Activated CD4-positive, CD25-positive, alpha-beta regulatory T cell (primary cell): ENCODE results near the gene NAA20.

ENCODE experiments used
- DNase-seq, 4 experiments: peaks; one replicate each; lab custom pipeline; 2025; lab: John Stamatoyannopoulos, UW

Gene NAA20

DNA sequence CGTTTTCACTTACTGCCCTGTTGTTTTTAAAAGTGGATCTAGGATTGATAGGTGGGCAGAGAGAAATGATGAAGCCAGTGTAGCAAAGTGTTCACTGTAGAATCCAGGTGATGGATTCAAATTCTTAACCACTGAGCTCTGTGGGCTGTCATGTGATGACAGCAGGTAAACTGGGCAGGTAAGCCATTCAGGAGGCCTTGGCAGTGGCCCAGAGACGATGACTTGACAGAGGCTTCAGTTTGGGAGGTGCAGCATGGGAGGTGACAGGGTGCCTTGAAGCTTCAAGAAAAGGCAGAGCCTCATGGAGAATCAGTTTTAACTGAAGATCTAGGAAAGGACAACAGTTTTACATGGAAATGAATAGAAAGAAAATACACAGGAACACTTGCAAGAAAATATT lies 2.0 kb downstream of the NAA20 start:
- no peak for DNase-seq

DNA sequence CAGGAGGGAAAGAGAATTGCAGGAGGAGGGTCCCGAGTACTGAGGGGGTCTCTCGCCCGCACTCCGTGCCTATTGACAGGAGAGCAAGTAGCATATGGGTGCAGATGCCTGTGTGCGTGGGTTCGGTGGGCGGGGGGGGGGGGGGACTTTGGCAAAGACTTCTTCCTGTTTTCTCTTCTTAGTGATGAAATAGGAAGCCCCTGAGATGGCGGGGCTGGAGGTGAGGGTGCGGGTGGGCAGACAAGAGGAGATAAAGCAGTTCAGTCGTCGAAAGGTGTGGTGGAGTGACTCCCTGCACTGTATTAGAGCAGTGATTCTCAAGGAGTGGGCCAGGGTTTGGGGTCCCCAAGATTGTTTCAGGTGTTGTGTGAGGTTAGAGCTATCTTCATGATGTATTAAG lies 3.7 kb downstream of the NAA20 start:
- DNase-seq, result no peak

DNA sequence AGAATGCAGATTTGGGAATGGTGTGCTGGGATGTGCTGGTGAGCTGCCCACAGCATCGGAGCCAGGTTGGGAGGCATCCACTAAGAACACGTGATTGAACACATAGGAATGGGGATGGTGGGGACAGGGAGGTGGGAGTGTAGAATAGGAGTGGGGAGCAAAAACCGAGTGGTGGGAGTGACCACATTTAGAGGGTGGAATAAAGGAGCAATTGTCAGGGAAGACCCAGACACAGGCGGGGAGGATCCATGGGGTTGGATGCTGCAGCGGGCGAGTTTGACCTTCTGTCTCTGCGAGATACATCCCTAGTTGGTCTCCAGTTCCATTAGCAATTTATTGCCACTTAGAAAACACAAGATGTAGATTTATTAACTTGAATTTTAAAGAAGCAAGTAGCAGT lies 4.7 kb downstream of the NAA20 start:
- no peak for DNase-seq

DNA sequence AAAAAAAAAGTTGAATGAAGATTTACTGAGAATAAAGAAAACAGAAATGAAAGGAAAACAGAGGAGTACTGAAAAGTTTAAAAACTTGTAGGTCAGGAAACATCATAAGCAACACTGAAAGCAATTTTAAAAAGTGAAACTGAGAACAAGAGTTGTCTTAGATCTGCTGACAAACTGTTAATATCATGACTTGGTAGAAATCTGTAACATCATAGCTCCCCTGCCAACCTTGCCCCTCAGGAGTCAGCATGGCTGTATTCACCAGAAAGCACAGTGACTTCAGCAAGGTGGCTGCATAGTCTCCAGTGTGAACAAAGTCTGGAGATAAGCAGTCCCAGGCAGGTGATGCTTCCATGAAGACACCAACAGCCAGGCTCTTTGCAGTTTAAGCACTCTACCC lies 5.3 kb downstream of the NAA20 start:
- no peak for DNase-seq

DNA sequence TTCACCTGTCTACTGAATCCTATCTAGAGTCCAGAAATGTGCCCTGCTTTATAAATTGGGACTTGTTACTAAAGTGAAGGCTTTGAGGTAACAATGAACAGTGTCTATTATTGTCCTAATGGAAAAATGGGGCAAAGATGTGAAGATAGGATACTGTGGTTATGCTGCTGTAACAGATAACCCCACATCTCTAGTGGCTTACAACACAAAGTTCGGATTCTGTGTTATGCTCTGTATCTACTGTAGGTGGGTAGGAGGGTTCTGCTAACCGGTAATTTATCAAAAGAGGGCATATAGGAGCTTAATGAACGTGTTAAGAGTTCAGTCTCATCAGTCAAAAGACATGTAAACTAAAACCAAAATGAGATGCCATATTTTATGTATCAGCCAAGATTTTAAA lies 6.2 kb downstream of the NAA20 start:
- DNase-seq, result no peak

DNA sequence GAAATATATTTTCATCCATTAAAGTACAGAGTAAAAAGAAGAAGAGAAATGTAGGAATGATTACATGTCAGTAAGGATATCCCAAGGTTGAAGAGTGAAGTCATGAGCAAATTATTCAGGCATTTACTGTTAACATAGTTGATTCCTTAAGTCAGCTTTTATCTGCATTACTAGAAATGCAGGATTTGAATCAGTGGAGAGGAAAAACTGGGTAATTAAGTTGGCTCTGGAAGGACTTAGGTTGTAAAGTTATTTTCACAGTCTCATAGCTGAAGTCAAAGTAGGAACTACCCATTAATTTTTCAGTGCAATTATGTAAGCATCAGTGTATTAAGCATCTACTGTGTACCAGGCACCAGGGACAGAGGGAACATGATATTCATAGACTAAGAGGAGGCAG lies 7.8 kb downstream of the NAA20 start:
- no peak for DNase-seq

DNA sequence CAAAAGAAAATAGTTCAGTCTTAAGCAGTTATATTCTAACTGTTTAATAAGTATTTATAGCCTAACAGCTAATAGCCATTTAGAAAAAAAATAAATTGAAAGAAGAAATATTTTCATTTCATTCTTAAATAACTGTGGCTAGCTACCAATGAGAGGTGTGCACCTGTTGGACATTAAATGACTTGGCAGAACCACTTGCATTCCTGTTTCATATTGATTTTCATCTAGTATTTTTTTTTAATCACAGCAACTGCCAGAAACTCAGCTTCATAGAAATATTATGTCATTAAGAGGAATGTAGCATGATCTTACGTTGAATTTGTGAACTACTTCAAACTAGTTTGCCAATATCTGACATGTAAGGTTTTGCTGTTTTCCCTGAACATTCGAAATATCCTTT lies 10.1 kb downstream of the NAA20 start:
- DNase-seq, result no peak

GRCh38 chr20:20031790-20032189 lies 14.6 kb downstream of the NAA20 start:
- DNase-seq, result no peak

- no peak for DNase-seq
These were observed 17.3 kb downstream of the NAA20 start for GRCh38 chr20:20034486-20034885.

GRCh38 chr20:20036756-20037155 lies 19.6 kb downstream of the NAA20 start:
- DNase-seq, result no peak

DNA sequence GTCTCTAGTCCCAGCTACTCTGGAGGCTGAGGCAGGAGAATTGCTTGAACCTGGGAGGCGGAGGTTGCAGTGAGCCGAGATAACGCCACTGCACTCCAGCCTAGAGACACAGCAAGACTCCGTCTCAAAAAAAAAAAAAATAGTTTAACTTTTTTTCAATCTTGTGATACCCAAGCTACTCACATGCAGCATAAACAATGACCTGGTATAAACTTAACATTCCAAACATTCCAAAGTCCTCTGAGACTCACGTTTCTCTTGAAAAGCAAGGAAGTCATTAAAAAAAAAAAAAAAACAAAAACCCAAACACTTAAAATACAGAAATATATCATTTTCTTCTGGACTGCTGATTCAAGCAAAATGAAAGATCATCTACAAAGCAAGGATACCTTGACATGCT lies 20.8 kb downstream of the NAA20 start:
- no peak for DNase-seq

DNA sequence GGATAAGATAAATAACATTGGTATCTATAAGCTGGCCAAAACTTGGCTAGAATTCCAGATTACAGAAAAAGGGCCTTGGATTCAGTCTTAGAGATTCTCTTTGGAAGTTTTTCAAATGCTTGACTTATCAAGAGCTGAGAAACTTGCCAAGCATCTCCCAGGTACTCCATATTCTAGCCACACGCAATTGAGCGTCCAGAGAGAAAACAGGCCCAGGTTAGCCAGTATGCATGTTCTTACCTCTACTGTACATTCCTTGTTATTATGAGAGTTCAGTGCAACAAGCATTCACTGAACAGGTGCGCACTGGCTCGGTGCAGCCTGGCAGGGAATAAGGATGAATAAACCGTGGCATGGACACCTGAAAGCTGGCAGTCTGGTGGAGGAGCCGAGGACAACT lies 21.4 kb downstream of the NAA20 start:
- no peak for DNase-seq

GRCh38 chr20:20039752-20040387 lies 22.7 kb downstream of the NAA20 start:
- no peak for DNase-seq

- DNase-seq, result no peak
These were observed 34.6 kb downstream of the NAA20 start for GRCh38 chr20:20051767-20052073.

DNA sequence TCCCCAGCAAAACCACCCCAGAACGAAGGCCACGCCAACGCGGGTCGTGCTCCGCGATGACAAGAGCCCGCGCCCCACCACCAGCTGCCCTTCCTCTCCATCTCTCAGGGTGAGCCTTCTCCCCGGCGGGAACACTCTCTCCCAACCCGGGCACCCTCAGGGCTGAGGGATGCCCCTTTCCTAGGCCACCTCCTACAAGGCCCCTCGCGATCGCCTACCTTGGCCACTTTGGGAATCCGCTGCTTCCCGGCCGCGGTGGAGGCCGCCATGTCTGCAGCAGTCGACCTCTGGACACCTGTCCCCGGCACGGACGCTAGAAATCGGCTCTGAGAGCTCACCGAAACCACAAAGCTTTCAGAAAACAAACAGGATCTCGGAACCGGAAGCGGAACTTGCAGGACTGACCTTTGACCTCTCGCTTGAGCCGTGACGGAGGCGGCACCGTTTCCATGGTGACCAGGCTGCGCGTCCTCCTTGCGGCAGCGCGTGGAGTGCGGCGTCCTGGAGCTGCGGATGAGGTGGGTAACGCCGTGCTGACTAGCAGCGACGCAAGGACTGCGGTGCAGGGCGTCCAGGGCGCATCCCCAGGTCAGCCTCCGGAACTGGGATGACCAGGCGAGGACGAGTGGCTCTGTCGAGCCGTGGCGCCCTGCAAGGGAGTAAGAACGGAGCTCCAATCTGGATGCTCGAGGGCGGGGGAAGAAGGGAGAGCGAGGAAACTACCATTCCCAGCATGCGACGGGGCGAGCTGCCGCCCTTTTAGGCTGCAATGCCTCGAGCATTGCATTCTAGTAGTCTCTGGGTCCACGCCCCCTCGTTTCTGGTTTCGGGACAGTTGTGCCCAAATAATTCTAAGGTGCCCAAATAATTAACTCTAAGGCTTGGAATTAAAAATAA lies 35.2 kb downstream of the NAA20 start, which contains the start of the genes CFAP61 and CRNKL1:
CFAP61 (plus strand) TSS at position 459 of the 897 bp plus-strand sequence. CDS start 4,122 bp downstream, outside the sequence.
CRNKL1 (minus strand) TSS at position 393 of the 897 bp plus-strand sequence; CDS start at position 269, 124 bp downstream.
- DNase-seq, result peak; percentile 84 to 95 (median 92)

- no peak for DNase-seq
These were observed 43.3 kb downstream of the NAA20 start for GRCh38 chr20:20060234-20060998.

GRCh38 chr20:20063941-20064702 lies 47.0 kb downstream of the NAA20 start:
- DNase-seq, result no peak

- no peak for DNase-seq
These were observed 48.2 kb downstream of the NAA20 start for GRCh38 chr20:20065361-20065760.

DNA sequence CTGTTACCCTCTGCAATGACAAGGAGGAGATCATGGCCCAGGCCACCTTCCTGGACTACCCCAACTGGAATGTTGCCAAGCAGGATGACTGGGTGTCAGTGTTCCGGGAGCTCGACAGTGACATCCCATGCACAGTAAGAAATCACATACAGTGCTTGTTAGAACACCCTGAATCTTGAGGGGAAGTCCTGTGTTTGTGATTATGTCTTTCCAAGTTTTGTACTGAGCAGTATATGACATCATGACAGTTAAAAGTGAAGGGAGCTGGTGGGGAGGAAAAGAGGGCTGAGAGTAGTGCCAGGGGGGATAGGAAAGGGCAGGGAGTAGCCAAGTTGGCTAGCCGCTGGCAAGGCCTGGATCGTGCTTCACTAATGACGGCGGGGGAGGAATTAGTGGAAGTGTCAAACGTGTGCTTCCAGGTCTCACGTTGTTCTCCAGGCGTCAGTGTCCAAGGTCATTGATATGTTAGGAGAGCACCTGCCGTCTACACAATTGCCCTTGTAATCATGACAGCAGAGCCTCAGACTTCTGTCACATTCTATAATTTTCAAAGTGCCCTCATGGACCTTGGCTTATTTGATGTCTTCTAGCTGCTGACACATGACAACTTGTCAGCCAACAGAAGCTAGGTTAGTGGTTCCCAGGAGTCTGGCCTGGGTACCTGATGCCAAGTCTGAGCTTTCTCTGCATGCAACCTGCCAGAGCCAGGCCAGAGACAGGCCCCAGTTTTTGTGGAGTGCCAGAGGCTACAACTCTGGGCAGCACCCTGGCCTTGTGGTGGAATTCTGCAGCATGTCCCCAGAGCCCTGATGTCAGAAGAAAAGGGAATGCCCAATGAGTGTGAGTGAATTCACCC lies 53.9 kb downstream of the NAA20 start:
- no peak for DNase-seq

DNA sequence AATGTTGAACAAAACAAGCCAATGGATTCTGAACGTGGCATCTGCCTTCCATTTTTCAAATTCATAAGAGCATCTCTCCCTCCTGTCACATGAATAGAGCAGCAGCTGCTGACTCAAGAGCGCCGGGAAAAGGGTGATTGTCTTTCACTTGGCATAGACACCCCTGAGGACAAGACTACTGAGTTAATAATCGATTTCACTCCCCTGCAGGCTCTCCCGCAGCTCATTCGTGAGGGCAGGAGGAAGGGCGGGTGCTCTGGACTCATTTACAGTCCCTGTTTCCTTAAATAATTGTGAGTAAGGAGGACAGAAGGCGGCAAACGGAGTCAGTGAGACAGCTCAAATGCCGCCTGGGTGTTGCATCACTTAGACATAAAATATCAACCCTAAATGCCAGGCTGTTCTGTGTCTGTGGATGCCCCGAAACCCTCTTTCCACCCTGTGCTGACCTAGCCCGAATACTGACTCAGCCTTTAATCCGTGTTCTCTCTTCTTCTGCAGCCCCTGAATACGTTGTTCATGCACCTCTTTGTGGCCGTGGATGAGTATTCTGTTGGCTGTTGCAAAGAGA lies 56.7 kb downstream of the NAA20 start:
- DNase-seq, result no peak

DNA sequence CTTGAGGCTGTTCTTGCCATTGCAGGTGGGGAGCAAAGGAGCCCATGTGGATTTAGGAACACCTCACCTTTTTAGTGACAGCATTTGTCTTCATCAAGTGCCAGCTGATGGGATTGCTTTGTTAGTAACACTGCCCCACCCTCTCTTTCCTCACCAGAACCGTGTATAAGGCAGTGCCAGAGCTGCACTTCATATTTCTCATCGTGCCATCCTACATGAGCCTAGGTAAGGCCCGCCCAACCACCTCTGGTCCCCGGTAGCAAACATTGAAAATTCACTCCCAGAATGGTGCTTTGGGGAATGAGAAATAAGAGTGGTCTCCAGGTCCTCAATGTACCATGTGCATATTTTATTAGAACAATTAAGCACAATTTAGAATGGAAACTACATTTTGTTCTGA lies 57.9 kb downstream of the NAA20 start:
- DNase-seq, result no peak
